ENCODE measurements around the gene CCDC57.
"Not testable (repeated sequence)": the region's sequence is repeated elsewhere in the genome, so short reads cannot be mapped to it uniquely, and the experiment has no call there.

CCDC57 gene

GRCh38 chr17:82198092-82198491 is 14.6 kb downstream of the CCDC57 start:
- in situ Hi-C loops (cut with HindIII; ENCODE audit: low pct_ligation_motif_present, low sequenced_read_pairs), result no loop called here
- no peak for TF ChIP-seq CTCF (IDR thresholded peaks at IDR 0.05; ENCODE audit: low read depth, low read length, missing control alignments)
- DNase-seq, result no peak
- H3K4me3 ChIP-seq (ENCODE audit: low read depth, low read length), result no peak overlapping the region
- H3K36me3 ChIP-seq (replicated peaks), result peaks cover 25% of the 10 kb centered on the region
- no peak overlapping the region for H3K27ac ChIP-seq
- no peaks in the 10 kb centered on the region for H3K27me3 ChIP-seq (replicated peaks)

GRCh38 chr17:82195675-82196672 is 16.7 kb downstream of the CCDC57 start:
- Histone ChIP-seq H3K27me3 (replicated peaks) (no peaks in the 10 kb centered on the region), H3K4me3 (ENCODE audit: low read depth, low read length) (no peak overlapping the region), H3K36me3 (replicated peaks) (peaks cover 30% of the 10 kb centered on the region), H3K27ac (no peak overlapping the region)
- in situ Hi-C loops (cut with HindIII; ENCODE audit: low pct_ligation_motif_present, low sequenced_read_pairs), result no loop called here
- TF ChIP-seq CTCF (IDR thresholded peaks at IDR 0.05; ENCODE audit: low read depth, low read length, missing control alignments), result no peak
- DNase-seq, result no peak

GRCh38 chr17:82194765-82195164 is 17.9 kb downstream of the CCDC57 start:
- Histone ChIP-seq H3K27me3 (replicated peaks) (no peaks in the 10 kb centered on the region), H3K4me3 (ENCODE audit: low read depth, low read length) (no peak overlapping the region), H3K36me3 (replicated peaks) (peaks cover 30% of the 10 kb centered on the region), H3K27ac (no peak overlapping the region)
- no peak for TF ChIP-seq CTCF (IDR thresholded peaks at IDR 0.05; ENCODE audit: low read depth, low read length, missing control alignments)
- DNase-seq, result no peak
- in situ Hi-C loops (cut with HindIII; ENCODE audit: low pct_ligation_motif_present, low sequenced_read_pairs), result no loop called here

GRCh38 chr17:82193520-82194220 is 19.0 kb downstream of the CCDC57 start:
- TF ChIP-seq CTCF (IDR thresholded peaks at IDR 0.05; ENCODE audit: low read depth, low read length, missing control alignments), result no peak
- in situ Hi-C loops (cut with HindIII; ENCODE audit: low pct_ligation_motif_present, low sequenced_read_pairs), result no loop called here
- peaks cover 30% of the 10 kb centered on the region for H3K36me3 ChIP-seq (replicated peaks)
- no peak overlapping the region for H3K4me3 ChIP-seq (ENCODE audit: low read depth, low read length)
- no peak overlapping the region for H3K27ac ChIP-seq
- DNase-seq, result no peak
- no peaks in the 10 kb centered on the region for H3K27me3 ChIP-seq (replicated peaks)

DNA sequence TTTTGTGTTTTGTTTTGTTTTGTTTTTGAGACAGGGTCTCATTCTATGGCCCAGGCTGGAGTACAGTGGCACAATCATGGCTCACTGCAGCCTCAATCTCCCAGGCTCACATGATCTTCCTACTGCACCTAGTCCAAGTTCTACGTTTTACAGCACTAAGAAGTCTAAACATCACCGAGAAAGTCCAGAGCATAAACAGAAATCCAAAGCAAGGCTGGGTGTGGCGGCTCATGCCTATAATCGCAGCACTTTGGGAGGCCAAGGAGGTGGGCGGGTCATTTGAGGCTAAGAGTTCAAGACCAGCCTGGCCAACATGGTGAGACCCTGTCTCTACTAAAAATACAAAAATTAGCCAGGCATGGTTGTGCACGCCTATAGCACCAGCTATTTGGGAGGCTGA is 19.6 kb downstream of the CCDC57 start:
- H3K27ac ChIP-seq; H3K27me3 ChIP-seq (replicated peaks); H3K4me3 ChIP-seq (ENCODE audit: low read depth, low read length); DNase-seq; in situ Hi-C loops (cut with HindIII; ENCODE audit: low pct_ligation_motif_present, low sequenced_read_pairs): not testable (repeated sequence)
- peaks cover 29% of the 10 kb centered on the region for H3K36me3 ChIP-seq (replicated peaks)
